Subcutaneous adipose tissue (tissue), 4 donors: ENCODE data around the gene CGRRF1. TPM values are rescaled to one million over a fixed set of nuclear protein-coding genes. Genes with fewer than 3 reads are reported as not detected.

Experiments
- total RNA-seq, 4 donors: library from RNA; depleted of rRNA; stranded (reverse); fragments of >200 nt; gene quantifications; one replicate each; pipeline ENCODE4 v1.1.0, GENCODE V29; 2016
- TF ChIP-seq, protein P1 (sequence below): fragments of 450-650 bp; IDR thresholded peaks from one replicate; pipeline ENCODE4 v1.5.1; 2016; ENCODE audit warnings: low read depth, mild to moderate bottlenecking, control low read depth, antibody characterized with exemption, moderate library complexity

The CGRRF1 gene
- total RNA-seq, 4 donors from 2014 or later: 11.7 to 27.4 (median 19.6) TPM

GRCh38 chr14:54567224-54567638, 57.5 kb downstream of the CGRRF1 start:
- TF ChIP-seq, protein P1, sequence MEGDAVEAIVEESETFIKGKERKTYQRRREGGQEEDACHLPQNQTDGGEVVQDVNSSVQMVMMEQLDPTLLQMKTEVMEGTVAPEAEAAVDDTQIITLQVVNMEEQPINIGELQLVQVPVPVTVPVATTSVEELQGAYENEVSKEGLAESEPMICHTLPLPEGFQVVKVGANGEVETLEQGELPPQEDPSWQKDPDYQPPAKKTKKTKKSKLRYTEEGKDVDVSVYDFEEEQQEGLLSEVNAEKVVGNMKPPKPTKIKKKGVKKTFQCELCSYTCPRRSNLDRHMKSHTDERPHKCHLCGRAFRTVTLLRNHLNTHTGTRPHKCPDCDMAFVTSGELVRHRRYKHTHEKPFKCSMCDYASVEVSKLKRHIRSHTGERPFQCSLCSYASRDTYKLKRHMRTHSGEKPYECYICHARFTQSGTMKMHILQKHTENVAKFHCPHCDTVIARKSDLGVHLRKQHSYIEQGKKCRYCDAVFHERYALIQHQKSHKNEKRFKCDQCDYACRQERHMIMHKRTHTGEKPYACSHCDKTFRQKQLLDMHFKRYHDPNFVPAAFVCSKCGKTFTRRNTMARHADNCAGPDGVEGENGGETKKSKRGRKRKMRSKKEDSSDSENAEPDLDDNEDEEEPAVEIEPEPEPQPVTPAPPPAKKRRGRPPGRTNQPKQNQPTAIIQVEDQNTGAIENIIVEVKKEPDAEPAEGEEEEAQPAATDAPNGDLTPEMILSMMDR: no peak

DNA sequence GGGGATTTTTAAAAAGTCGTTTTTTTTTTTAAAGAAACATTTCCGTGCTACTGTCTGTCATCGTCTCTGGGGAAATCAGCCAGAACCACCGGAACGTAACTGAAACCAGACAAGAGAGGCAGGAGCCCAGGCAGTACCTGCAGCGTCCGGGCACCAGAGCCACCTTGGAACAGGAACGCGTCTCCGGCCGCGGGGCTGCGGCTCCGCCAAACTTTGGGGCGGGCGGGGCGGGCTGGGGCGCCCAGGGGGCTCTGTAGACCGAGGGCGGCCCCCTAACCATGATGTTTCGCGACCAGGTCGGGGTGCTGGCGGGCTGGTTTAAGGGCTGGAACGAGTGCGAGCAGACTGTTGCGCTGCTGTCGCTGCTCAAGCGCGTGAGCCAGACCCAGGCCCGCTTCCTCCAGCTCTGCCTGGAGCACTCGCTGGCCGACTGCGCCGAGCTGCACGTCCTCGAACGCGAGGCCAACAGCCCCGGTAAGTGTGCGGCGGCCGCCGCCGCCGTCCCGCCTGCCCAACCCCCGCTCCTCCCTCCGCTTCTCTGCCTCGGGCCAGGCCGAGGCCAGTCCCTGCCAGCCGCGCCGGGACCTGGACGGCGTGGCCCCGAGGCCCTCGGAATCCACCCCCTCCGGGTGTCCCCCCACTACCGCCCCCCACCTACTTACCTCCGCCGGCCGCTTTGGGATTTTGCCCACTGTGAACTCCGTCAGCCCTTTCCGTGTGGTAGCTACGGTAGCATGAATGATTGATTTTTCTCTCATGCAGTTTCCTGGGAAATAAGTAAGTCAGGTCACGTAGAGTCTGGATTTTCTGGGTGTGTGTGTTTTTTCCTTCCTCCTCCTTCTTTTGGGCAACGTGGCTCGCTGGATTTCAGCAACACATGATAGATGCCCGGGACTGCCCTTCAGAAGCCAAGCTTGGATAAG, 58.2 kb downstream of the CGRRF1 start:
- TF ChIP-seq, protein P1: no peak

DNA sequence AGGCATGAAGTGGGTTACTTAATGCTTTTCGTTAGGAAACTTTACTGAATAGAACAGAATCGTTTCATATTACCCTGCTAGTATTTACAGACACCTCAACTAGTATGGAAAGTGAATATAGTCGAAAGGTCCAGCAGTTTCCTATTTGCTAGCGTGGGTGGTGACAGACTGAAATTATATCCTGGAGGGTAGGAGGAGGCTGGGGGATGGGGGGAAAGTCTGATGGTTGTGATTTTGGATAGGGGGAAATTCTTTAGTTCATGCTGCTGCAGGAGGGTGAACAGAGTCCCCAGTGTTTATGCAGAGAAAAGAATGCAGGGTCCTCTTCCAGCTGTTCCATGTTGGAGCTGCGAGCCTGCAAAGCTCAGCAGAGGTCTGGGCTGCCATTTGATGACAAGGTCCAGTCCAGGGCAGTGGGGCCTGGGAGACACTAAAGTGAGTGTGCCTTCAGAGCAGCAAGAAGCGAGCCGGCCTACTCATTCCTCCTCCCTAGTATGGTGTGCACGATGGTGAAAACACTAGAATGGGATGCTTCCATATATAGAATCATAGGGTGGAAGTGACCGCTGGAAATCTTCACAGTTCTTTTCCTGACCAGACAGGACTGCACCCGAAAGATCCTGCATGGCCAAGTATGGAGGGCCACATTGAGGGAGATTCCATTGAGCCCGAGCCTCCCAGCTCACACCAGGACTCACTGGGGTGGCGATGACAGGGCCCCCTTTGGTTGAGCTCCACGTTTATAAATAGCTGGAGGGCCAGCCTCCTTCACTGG, 59.3 kb downstream of the CGRRF1 start:
- TF ChIP-seq, protein P1: no peak

- TF ChIP-seq, protein P1: no peak
Measured at GRCh38 chr14:54570047-54570446, 60.3 kb downstream of the CGRRF1 start.

GRCh38 chr14:54570631-54571415, 61.1 kb downstream of the CGRRF1 start:
- TF ChIP-seq, protein P1: no peak

- TF ChIP-seq, protein P1: no peak
Measured at GRCh38 chr14:54572316-54572715, 62.6 kb downstream of the CGRRF1 start.

DNA sequence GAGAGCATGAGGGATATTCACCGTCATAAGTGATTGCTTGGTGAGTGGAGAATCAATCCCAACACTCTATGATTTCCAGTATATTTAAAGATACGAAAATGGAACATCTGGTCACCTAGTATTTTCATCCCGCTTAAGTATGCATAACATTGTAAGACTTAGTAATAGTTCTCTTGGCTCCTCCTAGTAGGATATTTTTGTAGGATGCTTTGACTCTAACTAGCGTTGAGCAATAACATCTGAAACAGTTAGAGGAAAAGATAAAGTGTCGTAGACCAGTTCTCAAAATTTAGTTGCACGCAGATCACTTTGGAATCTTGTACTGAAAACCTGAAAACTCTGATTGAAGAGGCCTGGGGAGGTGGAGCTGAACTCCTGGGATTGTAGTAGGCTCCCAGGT, 64.8 kb downstream of the CGRRF1 start:
- TF ChIP-seq, protein P1: no peak
